ENCODE results near the gene FIGNL2.
"Not testable (repeated sequence)": the region's sequence is repeated elsewhere in the genome, so short reads cannot be mapped to it uniquely, and the experiment has no call there.

The FIGNL2 gene

DNA sequence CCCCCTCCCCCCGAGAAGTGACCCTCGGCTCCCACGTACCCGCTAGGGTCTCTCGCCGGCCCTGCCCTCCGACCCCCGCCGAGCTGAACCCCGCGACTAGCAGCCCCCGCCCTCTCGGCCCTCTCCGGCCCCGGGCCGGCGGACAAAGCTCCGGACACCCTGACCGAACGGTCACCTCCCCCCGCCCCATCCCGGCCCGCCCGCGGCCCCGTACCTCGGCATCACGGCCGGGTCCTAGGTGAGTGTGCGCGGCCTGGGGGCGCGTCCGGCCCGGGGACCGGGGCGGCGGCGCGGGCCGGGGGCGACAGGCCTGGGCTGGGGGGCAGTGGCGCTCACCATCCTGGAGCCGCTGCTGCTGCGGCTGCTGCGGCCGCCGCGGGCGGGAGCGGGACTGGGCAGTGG lies at the start of gene FIGNL2:
FIGNL2 (minus strand) TSS at position 393 of the 402 bp plus-strand sequence. CDS start 26,305 bp downstream, outside the sequence.
- DNase-seq (ENCODE audit: low read depth): no peak

DNA sequence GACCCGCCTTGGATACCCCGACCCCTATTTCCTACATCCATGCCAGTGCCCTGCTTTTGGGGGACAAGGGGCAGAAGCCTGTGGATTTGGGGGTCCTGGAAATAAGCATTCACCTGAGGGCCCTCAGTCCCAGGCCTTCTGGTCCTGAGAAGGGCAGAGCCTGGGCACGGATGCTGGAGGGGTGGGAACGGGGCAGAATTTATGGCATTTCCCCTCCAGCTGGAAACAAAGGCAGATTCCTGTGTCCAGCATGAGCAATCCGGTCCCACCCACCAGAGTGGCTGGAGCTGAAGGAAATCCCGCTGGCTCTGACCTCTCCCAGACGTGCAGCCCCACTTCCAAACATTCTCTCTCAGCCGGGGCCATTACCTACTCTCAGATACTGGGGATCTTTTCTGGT lies 48.7 kb upstream of the FIGNL2 start:
- DNase-seq (ENCODE audit: low read depth): no peak

- DNase-seq (ENCODE audit: low read depth): no peak
Measured at GRCh38 chr12:51896236-51896635, 47.7 kb upstream of the FIGNL2 start.

GRCh38 chr12:51895378-51896135 lies 47.0 kb upstream of the FIGNL2 start:
- no peak for DNase-seq (ENCODE audit: low read depth)

DNA sequence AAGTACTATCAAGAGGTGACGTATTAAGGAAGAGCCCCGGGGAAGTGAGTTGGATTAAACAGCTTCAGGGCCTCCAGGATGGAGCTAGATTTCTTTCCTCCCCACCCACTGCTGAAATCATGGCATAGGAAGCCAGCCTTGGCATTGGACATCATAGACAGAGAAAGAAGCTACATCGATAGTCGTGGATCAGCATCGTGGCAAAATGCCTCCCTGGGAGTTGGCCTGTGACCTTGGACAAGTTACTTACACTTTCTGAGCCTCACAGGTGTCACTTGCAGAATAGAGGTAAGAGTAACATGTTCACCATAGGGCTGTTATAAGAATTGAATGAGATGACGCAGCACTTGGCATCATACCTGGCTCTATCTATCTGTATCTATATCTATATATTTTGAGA lies 45.3 kb upstream of the FIGNL2 start:
- no peak for DNase-seq (ENCODE audit: low read depth)

DNA sequence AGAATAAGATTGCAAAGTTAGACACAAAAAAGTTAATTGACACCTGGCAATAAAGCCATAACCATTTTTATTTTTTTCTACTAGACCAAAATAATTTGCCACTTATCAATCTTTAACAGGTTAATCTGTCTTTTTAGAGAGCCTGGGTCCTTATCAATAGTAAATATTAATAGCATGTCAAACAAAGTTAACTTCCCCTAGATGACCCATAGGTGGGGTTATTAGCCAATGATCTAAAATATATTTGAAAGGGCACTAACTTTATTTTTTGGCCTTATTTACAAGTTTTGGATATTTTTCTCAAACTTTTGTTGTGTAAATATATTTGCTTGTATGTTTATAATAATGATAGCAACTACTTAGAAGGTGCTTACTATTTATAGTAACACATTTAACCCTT lies 43.3 kb upstream of the FIGNL2 start:
- DNase-seq (ENCODE audit: low read depth): no peak

DNA sequence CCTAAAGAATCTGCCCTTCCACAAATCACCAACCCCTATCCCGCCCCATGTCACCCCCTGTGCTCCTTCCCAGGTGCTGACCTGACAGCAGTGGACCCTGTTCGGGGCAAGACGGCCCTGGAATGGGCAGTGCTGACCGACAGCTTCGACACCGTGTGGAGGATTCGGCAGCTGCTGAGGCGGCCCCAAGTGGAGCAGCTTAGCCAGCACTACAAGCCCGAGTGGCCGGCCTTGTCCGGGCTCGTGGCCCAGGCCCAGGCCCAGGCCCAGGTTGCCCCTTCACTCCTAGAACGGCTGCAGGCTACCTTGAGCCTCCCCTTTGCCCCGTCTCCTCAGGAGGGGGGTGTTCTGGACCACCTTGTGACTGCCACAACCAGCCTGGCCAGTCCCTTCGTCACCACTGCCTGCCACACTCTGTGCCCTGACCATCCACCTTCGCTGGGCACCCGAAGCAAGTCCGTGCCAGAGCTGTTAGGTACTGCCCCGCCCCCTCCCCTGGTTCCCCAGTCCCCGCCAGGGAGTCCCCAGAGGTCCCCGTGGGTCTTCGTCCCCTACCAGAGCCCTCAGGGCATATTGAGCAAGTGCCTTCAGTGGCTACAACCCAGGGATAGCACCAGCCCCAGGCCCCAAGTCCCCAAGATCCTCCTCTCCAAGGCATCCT lies 42.1 kb upstream of the FIGNL2 start:
- no peak for DNase-seq (ENCODE audit: low read depth)

DNA sequence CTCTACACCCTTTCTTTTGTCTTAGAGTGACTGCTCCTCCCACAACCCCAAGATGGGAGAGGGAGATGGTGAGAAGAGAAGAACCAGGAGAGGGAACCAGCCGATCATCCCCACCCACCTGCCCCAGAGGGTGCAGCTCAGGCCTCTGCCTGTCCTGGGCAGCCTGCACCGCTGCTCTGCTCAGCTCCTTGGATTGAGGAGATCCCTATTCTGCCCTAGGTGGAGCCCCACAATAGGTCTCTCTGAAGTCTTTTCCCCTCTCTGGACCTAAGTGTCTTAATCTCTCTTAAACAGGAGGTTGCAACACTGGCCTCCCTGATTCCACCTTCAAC lies 41.6 kb upstream of the FIGNL2 start:
- no peak for DNase-seq (ENCODE audit: low read depth)

DNA sequence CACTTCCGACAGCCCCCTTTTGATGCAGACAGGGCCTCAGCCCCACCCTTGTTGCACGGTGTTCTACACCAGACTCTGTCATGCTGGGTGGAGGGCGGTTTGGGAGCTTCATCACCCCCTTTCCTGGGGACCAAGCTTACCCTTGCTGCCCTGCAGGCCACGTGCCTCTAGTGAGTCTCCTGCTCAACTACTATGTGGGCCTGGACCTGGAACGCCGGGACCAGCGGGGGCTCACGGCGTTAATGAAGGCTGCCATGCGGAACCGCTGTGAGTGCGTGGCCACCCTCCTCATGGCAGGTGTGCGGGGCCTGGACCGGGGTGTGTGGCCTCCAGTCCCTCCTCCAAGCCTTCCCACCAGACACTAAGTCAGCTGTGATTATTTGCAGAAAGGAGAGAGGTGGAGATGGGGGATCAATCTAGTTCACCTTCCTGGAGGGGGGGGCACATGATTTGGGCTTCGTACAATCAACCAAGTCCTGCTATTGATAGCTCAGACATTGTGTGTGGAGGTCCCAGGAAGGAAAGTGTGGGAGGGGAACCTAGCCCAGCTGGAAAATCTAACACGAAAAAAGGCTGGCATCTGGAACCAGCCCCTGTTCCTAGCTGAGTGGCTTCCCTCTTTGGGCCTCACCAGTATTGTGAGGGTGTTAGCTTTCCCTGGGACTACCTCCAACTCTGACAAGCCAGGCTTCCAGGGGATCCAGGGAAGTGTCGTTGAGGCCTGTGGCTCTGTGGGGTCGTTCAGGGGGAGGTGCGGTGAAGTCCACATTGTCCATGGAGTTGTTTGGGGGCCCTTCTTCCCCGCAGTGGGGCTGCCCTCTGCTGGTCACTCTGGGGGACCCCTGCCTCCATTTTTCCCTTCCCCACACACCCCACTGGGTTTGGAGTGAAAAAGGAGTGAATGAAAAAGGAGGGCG lies 41.0 kb upstream of the FIGNL2 start:
- DNase-seq (ENCODE audit: low read depth): no peak

- DNase-seq (ENCODE audit: low read depth): no peak
Measured at GRCh38 chr12:51888316-51889215, 40.0 kb upstream of the FIGNL2 start.

DNA sequence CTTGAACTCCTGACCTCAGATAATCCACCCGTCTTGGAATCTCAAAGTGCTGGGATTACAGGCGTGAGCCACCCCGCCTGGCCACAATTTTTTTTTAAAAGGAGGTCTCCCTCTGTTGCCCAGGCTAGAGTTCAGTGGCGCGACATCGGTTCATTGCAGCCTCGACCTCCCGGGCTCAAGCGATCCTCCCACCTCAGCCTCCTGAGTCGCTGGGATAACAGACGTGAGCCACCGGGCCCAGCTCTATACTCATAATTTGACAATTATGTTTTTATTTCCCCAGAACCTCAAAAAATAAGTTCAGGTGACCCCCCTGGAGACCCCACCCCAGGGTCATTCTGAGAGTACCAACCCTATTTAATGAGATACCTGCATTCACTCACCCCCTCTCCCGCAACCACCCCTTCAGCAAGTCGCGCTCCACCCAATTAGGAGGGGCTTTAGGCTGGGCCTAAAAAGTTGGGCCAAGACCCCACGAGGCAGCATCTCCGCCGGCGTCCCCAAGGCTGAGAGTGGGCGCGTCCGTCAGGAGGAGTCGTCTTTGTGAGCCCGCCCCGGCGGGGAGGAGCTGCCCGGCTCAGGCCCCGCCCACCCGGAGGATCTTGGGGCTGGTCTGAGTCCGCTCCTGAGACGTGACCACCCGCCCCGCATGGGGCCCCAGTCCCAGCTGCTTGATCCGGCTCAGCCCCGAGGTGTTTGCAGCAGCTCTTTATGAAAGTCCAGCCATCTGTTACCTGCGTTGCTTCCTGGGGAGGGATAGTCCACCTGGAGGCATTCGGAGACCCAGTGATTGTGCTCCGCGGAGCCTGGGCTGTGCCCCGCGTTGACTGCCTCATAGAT lies 39.2 kb upstream of the FIGNL2 start, which contains the start of gene ANKRD33:
ANKRD33 (plus strand) TSS at position 628 of the 840 bp plus-strand sequence; CDS start at position 712, 84 bp downstream.
- DNase-seq (ENCODE audit: low read depth): no peak

GRCh38 chr12:51886021-51886710 lies 37.6 kb upstream of the FIGNL2 start:
- DNase-seq (ENCODE audit: low read depth): peak; percentile 26

- DNase-seq (ENCODE audit: low read depth): not testable (repeated sequence)
Measured at GRCh38 chr12:51885294-51886020, 36.9 kb upstream of the FIGNL2 start.

DNA sequence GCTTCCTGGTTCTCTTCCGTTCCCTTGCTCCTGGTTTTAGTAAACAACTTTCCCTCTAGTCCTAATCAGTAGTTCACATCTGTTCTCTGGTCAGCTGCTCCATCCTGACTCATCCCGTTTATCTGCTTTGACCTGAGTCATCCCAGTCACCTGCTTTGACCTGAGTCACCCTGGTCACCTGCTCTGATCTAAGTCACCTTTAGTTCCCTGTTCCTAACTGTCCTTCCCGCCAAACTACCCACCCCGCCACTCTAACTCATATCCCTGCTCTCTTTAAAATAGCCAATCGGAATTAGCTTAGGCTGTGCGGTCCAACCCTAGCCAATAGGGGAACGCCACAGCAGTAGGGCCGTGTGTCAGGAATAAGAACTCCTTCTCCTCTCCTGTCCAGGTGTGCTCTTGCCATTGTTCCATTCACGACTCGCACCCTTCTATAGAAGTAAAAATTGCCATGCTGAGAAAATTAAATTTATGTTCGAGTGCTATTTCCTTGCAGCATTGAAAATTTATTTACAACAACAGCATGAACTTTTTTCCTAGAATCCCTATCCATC lies 36.2 kb upstream of the FIGNL2 start:
- no peak for DNase-seq (ENCODE audit: low read depth)

DNA sequence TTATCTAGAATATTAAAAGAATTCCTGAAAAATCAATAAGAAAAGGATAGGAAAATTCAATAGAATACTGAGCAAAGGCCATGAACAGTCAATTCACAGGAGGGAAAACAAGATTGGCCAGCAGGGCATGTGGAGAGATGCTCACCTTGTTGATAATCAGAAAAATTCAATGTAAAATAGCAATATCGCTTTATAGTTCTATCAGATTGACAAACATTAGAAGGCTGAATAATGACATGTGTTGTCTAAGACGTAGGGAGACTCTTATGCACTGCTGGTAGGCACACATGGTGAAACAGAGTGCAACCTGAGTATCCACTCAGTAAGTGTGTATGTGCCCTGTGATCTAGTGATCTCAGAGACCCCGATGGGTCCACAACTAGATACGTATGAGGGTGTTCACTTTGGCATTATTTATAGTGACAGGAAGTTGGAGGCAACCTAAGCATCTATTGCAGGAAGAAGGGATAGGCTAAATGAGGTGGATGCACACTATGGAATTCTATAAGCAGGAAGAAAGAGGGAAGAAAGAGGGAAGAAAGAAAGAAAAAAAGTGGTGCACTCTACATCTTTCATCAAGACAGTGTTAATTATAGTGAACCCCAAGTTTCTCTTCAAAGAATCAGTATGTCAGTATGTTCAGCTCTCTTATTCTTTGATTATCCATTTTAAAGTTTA lies 35.6 kb upstream of the FIGNL2 start:
- no peak for DNase-seq (ENCODE audit: low read depth)

- DNase-seq (ENCODE audit: low read depth): no peak
Measured at GRCh38 chr12:51883295-51883694, 34.8 kb upstream of the FIGNL2 start.

DNA sequence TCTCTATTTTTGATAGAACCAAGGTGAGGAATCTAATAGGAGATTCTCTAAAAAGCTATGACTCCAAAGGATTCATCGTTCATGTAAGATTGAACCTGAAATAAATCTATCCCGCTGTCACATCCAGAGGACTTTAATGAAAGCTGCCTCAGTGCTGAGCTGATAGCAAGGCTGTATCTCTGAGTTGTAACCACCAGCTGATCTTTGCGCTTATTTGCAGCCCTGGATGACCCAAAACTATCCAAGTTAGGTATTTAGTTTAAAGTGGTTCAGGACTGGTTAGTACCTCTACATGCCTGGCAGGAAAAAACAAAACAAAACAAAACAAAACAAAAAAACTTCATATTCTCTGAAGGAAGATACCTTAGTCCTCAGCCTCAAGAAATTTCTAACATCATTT lies 30.6 kb upstream of the FIGNL2 start:
- no peak for DNase-seq (ENCODE audit: low read depth)

DNA sequence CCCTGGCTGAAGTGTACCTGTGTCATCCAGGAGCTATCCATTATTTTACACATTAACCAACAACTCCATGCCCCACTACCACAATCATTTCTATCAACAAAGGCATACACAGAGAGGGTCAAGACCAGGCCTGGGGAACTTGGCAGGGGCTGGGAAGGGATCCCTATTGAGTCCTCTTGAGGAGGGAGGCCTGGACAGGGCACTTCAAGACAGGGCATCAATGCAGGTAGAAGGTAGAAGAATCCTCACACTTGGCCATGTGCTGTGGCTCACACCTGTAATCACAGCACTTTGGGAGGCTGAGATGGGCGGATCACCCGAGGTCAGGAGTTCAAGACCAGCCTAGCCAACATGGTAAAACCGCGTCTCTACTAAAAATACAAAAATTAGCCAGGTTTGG lies 26.0 kb upstream of the FIGNL2 start:
- DNase-seq (ENCODE audit: low read depth): no peak

Data from activated T-cell treated with anti-CD3 and anti-CD28 coated beads for 1 hour (primary cell).